GM19099 (cell line): Measurements from ENCODE around the gene C16orf89.

Experiments
- POLR2A ChIP-seq: IDR thresholded peaks from 3 replicates; pipeline ENCODE4 v1.6.1; 2011; ENCODE audit warnings: low read depth; ENCODE audit not compliant: insufficient read length; ENCODE audit errors: extremely low read depth

C16orf89 gene

GRCh38 chr16:5042574-5043171 lies 23.1 kb downstream of the C16orf89 start:
- TF ChIP-seq POLR2A, result no peak

GRCh38 chr16:5041600-5042133 lies 24.1 kb downstream of the C16orf89 start:
- no peak for TF ChIP-seq POLR2A

- TF ChIP-seq POLR2A, result no peak
Observed at GRCh38 chr16:5040451-5040850, 25.3 kb downstream of the C16orf89 start.

- TF ChIP-seq POLR2A, result no peak
Observed at GRCh38 chr16:5036228-5037156, 29.3 kb downstream of the C16orf89 start.

- no peak for TF ChIP-seq POLR2A
Observed at GRCh38 chr16:5035909-5036227, 29.9 kb downstream of the C16orf89 start.

- no peak for TF ChIP-seq POLR2A
Observed at GRCh38 chr16:5034167-5034523, 31.6 kb downstream of the C16orf89 start.

GRCh38 chr16:5033256-5034166 lies 32.2 kb downstream of the C16orf89 start, which contains the start of gene NAGPA:
Gene NAGPA (minus strand): TSS chr16:5033935. CDS start chr16:5033914, 21 bp downstream.
- TF ChIP-seq POLR2A, result peak; percentile 56

- no peak for TF ChIP-seq POLR2A
Observed at GRCh38 chr16:5032748-5033167, 33.0 kb downstream of the C16orf89 start.

- TF ChIP-seq POLR2A, result no peak
Observed at GRCh38 chr16:5031601-5032000, 34.2 kb downstream of the C16orf89 start.

GRCh38 chr16:5030251-5030870 lies 35.4 kb downstream of the C16orf89 start:
- TF ChIP-seq POLR2A, result no peak

- TF ChIP-seq POLR2A, result no peak
Observed at GRCh38 chr16:5028950-5029475, 36.7 kb downstream of the C16orf89 start.

- no peak for TF ChIP-seq POLR2A
Observed at GRCh38 chr16:5027575-5028235, 38.1 kb downstream of the C16orf89 start.

- no peak for TF ChIP-seq POLR2A
Observed at GRCh38 chr16:5027086-5027485, 38.7 kb downstream of the C16orf89 start.

GRCh38 chr16:5026664-5027063 lies 39.1 kb downstream of the C16orf89 start:
- TF ChIP-seq POLR2A, result no peak

- no peak for TF ChIP-seq POLR2A
Observed at GRCh38 chr16:5025171-5025632, 40.6 kb downstream of the C16orf89 start.
